CD8-positive, alpha-beta memory T cell (primary cell): ENCODE measurements around the gene MYADML2. TPM values are rescaled to one million over a fixed set of nuclear protein-coding genes. Genes with fewer than 3 reads are reported as not detected.
"Not testable (repeated sequence)": the region's sequence is repeated elsewhere in the genome, so short reads cannot be mapped to it uniquely, and the experiment has no call there.

Experiments
- CTCF ChIA-PET: fragments of 350-600 bp; sonication (Branson Sonifier 250); formaldehyde crosslinking; loops from one replicate; lab custom pipeline; 2021; ENCODE audit warnings: antibody characterized with exemption; lab: Charles Lee
- POLR2A ChIA-PET: fragments of 350-600 bp; sonication (Branson Sonifier 250); formaldehyde crosslinking; loops from one replicate; lab custom pipeline; 2021; ENCODE audit warnings: antibody characterized with exemption; lab: Charles Lee
- DNase-seq, 5 donors: peaks; one replicate each; pipeline versions ENCODE4 v3.0.0 to v3.0.0-alpha.2; 2020 to 2022; ENCODE audit warnings: mixed read lengths in 1 of 5
- H3K27ac ChIP-seq: one replicate; pipeline ENCODE4 v1.7.0; 2013; ENCODE audit warnings: low read depth, mild to moderate bottlenecking, low read length, moderate library complexity
- H3K27me3 ChIP-seq: 2 replicates; pipeline ENCODE4 v1.7.0; 2013; ENCODE audit warnings: low read length, mild to moderate bottlenecking; ENCODE audit not compliant: insufficient read depth, poor library complexity, severe bottlenecking
- H3K36me3 ChIP-seq: 2 replicates; pipeline ENCODE4 v1.7.0; 2013; ENCODE audit warnings: mild to moderate bottlenecking, low read length, moderate library complexity; ENCODE audit not compliant: insufficient read depth
- H3K4me1 ChIP-seq: 2 replicates; pipeline ENCODE4 v1.7.0; 2013; ENCODE audit warnings: mild to moderate bottlenecking, low read length, moderate library complexity; ENCODE audit not compliant: insufficient read depth
- H3K4me3 ChIP-seq: 2 replicates; pipeline ENCODE4 v1.7.0; 2013; ENCODE audit warnings: mild to moderate bottlenecking, low read length
- H3K9me3 ChIP-seq: 2 replicates; pipeline ENCODE4 v1.7.0; 2013; ENCODE audit warnings: mild to moderate bottlenecking, low read length
- H3K27ac Mint-ChIP-seq, 8 donors: one replicate each; pipeline ENCODE4 v1.8.0; 2020 to 2021; ENCODE audit warnings: mixed read lengths in 8 of 8, mild to moderate bottlenecking in 6 of 8, inconsistent platforms in 3 of 8, moderate library complexity in 3 of 8
- H3K27me3 Mint-ChIP-seq, 2 donors: one replicate each; pipeline ENCODE4 v1.8.0; 2020 to 2021; ENCODE audit warnings: mixed read lengths in 2 of 2, mild to moderate bottlenecking in 1 of 2, moderate library complexity in 1 of 2
- H3K36me3 Mint-ChIP-seq, 3 donors: one replicate each; pipeline ENCODE4 v1.8.0; 2020 to 2021; ENCODE audit warnings: mixed read lengths in 3 of 3, inconsistent platforms in 1 of 3, mild to moderate bottlenecking in 1 of 3
- H3K4me1 Mint-ChIP-seq, 3 donors: one replicate each; pipeline ENCODE4 v1.8.0; 2020 to 2021; ENCODE audit warnings: mixed read lengths in 3 of 3, inconsistent platforms in 1 of 3, mild to moderate bottlenecking in 1 of 3
- H3K4me3 Mint-ChIP-seq, 7 donors: one replicate each; pipeline ENCODE4 v1.8.0; 2020 to 2021; ENCODE audit warnings: mixed read lengths in 7 of 7, mild to moderate bottlenecking in 6 of 7, moderate library complexity in 4 of 7, inconsistent platforms in 2 of 7
- H3K9me3 Mint-ChIP-seq, 5 donors: one replicate each; pipeline ENCODE4 v1.8.0; 2020 to 2022; ENCODE audit warnings: mixed read lengths in 5 of 5, mild to moderate bottlenecking in 3 of 5, moderate library complexity in 2 of 5, inconsistent platforms in 1 of 5
- polyA plus RNA-seq: library from polyadenylated mRNA; unstranded; fragments of 300-500 nt; fragmentation: Illumina TruSeq; gene quantifications from one replicate; pipeline ENCODE4 v1.2.3, GENCODE V29; 2021
- total RNA-seq, 2 experiments: library from RNA; stranded (reverse); gene quantifications; one replicate each; pipeline ENCODE4 v1.2.3, GENCODE V29; 2021

Gene MYADML2
- total and polyA plus RNA-seq, 3 experiments from 2014 or later = not detected

- H3K27me3 Mint-ChIP-seq = peaks cover 1 to 11% of the 10 kb centered on the region in 2 donors
- H3K4me3 Mint-ChIP-seq, H3K9me3 ChIP-seq, DNase-seq, H3K36me3 Mint-ChIP-seq, H3K36me3 ChIP-seq, H3K4me3 ChIP-seq, POLR2A ChIA-PET, H3K27me3 ChIP-seq, H3K27ac Mint-ChIP-seq, H3K9me3 Mint-ChIP-seq, H3K4me1 ChIP-seq, H3K4me1 Mint-ChIP-seq, H3K27ac ChIP-seq: not testable (repeated sequence)
- CTCF ChIA-PET = interaction anchor here (1.2 to 1.8 kb wide), 2 partner anchors 9 to 67 kb away, joined by 3 to 5 read pairs; no protein-coding TSS in a partner anchor
Measured at GRCh38 chr17:81953443-81953842, 6.4 kb upstream of the MYADML2 start.

- H3K9me3 ChIP-seq = no peaks in the 10 kb centered on the region
- CTCF ChIA-PET = interaction anchor here (1.2 to 1.8 kb wide), 2 partner anchors 10 to 67 kb away, joined by 3 to 5 read pairs; no protein-coding TSS in a partner anchor
Measured at GRCh38 chr17:81952792-81953228, 5.8 kb upstream of the MYADML2 start.

GRCh38 chr17:81951785-81952684, 5.0 kb upstream of the MYADML2 start:
- no peaks in the 10 kb centered on the region for H3K4me1 ChIP-seq
- no peak overlapping the region for H3K4me3 ChIP-seq
- Mint-ChIP-seq H3K4me1 (peaks cover 0 to 3% (median 0%) of the 10 kb centered on the region in 3 donors), H3K4me3 (no peak overlapping the region), H3K27me3 (no peaks in the 10 kb centered on the region), H3K36me3 (no peaks in the 10 kb centered on the region), H3K27ac (peak overlapping the region in 1 of 8 donors; percentile 79), H3K9me3 (no peaks in the 10 kb centered on the region)
- DNase-seq = no peak
- H3K36me3 ChIP-seq = no peaks in the 10 kb centered on the region
- ChIA-PET CTCF (no interaction called here), POLR2A (no interaction called here)
- H3K27ac ChIP-seq = no peak overlapping the region
- H3K27me3 ChIP-seq = no peaks in the 10 kb centered on the region
- no peaks in the 10 kb centered on the region for H3K9me3 ChIP-seq

More at GRCh38 chr17:81952792-81953228, 5.8 kb upstream of the MYADML2 start:
- H3K27me3 Mint-ChIP-seq = peaks cover 0 to 5% of the 10 kb centered on the region in 2 donors
- no peaks in the 10 kb centered on the region for H3K36me3 Mint-ChIP-seq
- Histone ChIP-seq H3K4me1 (no peaks in the 10 kb centered on the region), H3K4me3 (no peak overlapping the region), H3K27me3 (no peaks in the 10 kb centered on the region), H3K27ac (no peak overlapping the region), H3K36me3 (no peaks in the 10 kb centered on the region)
- H3K4me1 Mint-ChIP-seq = peaks cover 0 to 3% (median 0%) of the 10 kb centered on the region in 3 donors
- no peaks in the 10 kb centered on the region for H3K9me3 Mint-ChIP-seq
- no peak overlapping the region for H3K27ac Mint-ChIP-seq
- no peak overlapping the region for H3K4me3 Mint-ChIP-seq
- DNase-seq = no peak
- POLR2A ChIA-PET = no interaction called here

GRCh38 chr17:81950501-81950900, 3.5 kb upstream of the MYADML2 start:
- CTCF ChIA-PET = interaction anchor here (0.7 kb wide), 1 partner anchor 9 kb away, joined by 3 read pairs; no protein-coding TSS in a partner anchor
- Mint-ChIP-seq H3K27me3 (no peaks in the 10 kb centered on the region), H3K36me3 (no peaks in the 10 kb centered on the region), H3K4me1 (peaks cover 0 to 3% (median 0%) of the 10 kb centered on the region in 3 donors), H3K9me3 (no peaks in the 10 kb centered on the region), H3K27ac (peak overlapping the region in 1 of 8 donors; percentile 12), H3K4me3 (no peak overlapping the region)
- Histone ChIP-seq H3K27ac (no peak overlapping the region), H3K36me3 (no peaks in the 10 kb centered on the region), H3K9me3 (no peaks in the 10 kb centered on the region), H3K27me3 (no peaks in the 10 kb centered on the region), H3K4me1 (no peaks in the 10 kb centered on the region), H3K4me3 (no peak overlapping the region)
- DNase-seq = no peak
- POLR2A ChIA-PET = no interaction called here

- Histone ChIP-seq H3K4me3 (no peak overlapping the region), H3K27ac (no peak overlapping the region), H3K27me3 (no peaks in the 10 kb centered on the region), H3K4me1 (no peaks in the 10 kb centered on the region), H3K36me3 (no peaks in the 10 kb centered on the region), H3K9me3 (no peaks in the 10 kb centered on the region)
- Mint-ChIP-seq H3K27me3 (no peaks in the 10 kb centered on the region), H3K9me3 (no peaks in the 10 kb centered on the region), H3K4me3 (no peak overlapping the region), H3K27ac (peak overlapping the region in 1 of 8 donors; percentile 87), H3K36me3 (no peaks in the 10 kb centered on the region), H3K4me1 (peaks cover 0 to 3% (median 0%) of the 10 kb centered on the region in 3 donors)
- ChIA-PET CTCF (interaction anchor here (2.0 kb wide), 1 partner anchor 11 kb away, joined by 10 read pairs; no protein-coding TSS in a partner anchor), POLR2A (no interaction called here)
- DNase-seq = no peak
Measured at GRCh38 chr17:81948635-81949378, 1.8 kb upstream of the MYADML2 start.

- no peak for DNase-seq
- Mint-ChIP-seq H3K36me3 (no peaks in the 10 kb centered on the region), H3K4me1 (no peaks in the 10 kb centered on the region), H3K27me3 (peaks cover 0 to 11% of the 10 kb centered on the region in 2 donors), H3K9me3 (no peaks in the 10 kb centered on the region), H3K4me3 (no peak overlapping the region), H3K27ac (no peak overlapping the region)
- Histone ChIP-seq H3K27ac (no peak overlapping the region), H3K4me3 (no peak overlapping the region), H3K36me3 (no peaks in the 10 kb centered on the region), H3K4me1 (no peaks in the 10 kb centered on the region), H3K9me3 (no peaks in the 10 kb centered on the region), H3K27me3 (no peaks in the 10 kb centered on the region)
- POLR2A ChIA-PET = no interaction called here
- CTCF ChIA-PET = interaction anchor here (1.3 to 1.7 kb wide), 2 partner anchors 14 to 16 kb away, joined by 3 to 7 read pairs; no protein-coding TSS in a partner anchor
Measured at GRCh38 chr17:81944858-81945257, 2.2 kb downstream of the MYADML2 start.

- H3K27me3 Mint-ChIP-seq = peaks cover 4 to 11% of the 10 kb centered on the region in 2 donors
- no peak for DNase-seq
- Histone ChIP-seq H3K4me3 (no peak overlapping the region), H3K9me3 (no peaks in the 10 kb centered on the region), H3K27me3 (no peaks in the 10 kb centered on the region), H3K4me1 (no peaks in the 10 kb centered on the region), H3K27ac (no peak overlapping the region), H3K36me3 (no peaks in the 10 kb centered on the region)
- H3K27ac Mint-ChIP-seq = no peak overlapping the region
- H3K36me3 Mint-ChIP-seq = no peaks in the 10 kb centered on the region
- CTCF ChIA-PET = interaction anchor here (1.8 kb wide), 1 partner anchor 18 kb away, joined by 7 read pairs; no protein-coding TSS in a partner anchor
- peaks cover 0 to 6% (median 3%) of the 10 kb centered on the region in 3 donors for H3K4me1 Mint-ChIP-seq
- POLR2A ChIA-PET = interaction anchor here (0.7 kb wide), 1 partner anchor 109 kb away, joined by 4 read pairs; no protein-coding TSS in a partner anchor
- no peaks in the 10 kb centered on the region for H3K9me3 Mint-ChIP-seq
- no peak overlapping the region for H3K4me3 Mint-ChIP-seq
Measured at GRCh38 chr17:81942167-81942553, 4.9 kb downstream of the MYADML2 start.
